ENCODE data around the gene HBZ.
"Not testable (repeated sequence)": the region's sequence is repeated elsewhere in the genome, so short reads cannot be mapped to it uniquely, and the experiment has no call there.

The HBZ gene

DNA sequence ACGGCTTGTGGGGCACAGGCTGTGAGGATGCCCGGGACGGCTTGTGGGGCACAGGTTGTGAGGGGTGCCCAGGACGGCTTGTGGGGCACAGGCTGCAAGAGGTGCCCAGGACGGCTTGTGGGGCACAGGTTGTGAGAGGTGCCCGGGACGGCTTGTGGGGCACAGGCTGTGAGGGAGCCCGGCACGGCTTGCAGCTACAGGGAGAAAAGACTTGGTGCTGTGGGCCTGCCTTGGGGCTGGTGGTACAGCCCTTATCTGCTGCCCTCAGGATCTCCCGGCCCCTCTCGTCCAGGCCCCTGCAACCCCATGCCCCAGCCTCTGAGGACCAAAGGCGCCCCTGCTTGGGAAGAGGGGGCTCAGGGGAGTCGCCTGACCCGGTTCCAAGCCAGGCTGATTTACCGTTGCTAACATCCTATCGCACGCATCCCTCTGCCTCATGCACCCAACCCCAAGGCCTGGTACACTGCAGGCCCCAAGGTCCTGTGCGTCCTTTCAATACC is 8.3 kb downstream of the HBZ start:
- Histone ChIP-seq H3K27ac (ENCODE audit: low read length) (no peak overlapping the region), H3K4me1 (ENCODE audit: insufficient read depth, low read length) (no peaks in the 10 kb centered on the region), H4K20me1 (ENCODE audit: insufficient read depth, low read length) (no peaks in the 10 kb centered on the region), H3K27me3 (ENCODE audit: insufficient read depth, low read length, poor library complexity) (no peaks in the 10 kb centered on the region), H3K36me3 (ENCODE audit: insufficient read depth, low read length) (no peaks in the 10 kb centered on the region), H3K9ac (ENCODE audit: low read depth, low read length) (no peak overlapping the region), H3K79me2 (ENCODE audit: insufficient read depth, low read length) (no peaks in the 10 kb centered on the region), H2AFZ (ENCODE audit: low read depth, low read length) (no peak overlapping the region), H3K9me3 (ENCODE audit: insufficient read depth, low read length, severe bottlenecking) (no peaks in the 10 kb centered on the region), H3K4me3 (ENCODE audit: low read depth in 1 of 2, low read length in 2 of 2) (no peak overlapping the region), H3K4me2 (ENCODE audit: insufficient read depth, low read length) (no peak overlapping the region)
- TF ChIP-seq EZH2 (IDR thresholded peaks at IDR 0.05; ENCODE audit: borderline replicate concordance, low read depth, low read length, severe bottlenecking): no peak
- TF ChIP-seq, protein P1, sequence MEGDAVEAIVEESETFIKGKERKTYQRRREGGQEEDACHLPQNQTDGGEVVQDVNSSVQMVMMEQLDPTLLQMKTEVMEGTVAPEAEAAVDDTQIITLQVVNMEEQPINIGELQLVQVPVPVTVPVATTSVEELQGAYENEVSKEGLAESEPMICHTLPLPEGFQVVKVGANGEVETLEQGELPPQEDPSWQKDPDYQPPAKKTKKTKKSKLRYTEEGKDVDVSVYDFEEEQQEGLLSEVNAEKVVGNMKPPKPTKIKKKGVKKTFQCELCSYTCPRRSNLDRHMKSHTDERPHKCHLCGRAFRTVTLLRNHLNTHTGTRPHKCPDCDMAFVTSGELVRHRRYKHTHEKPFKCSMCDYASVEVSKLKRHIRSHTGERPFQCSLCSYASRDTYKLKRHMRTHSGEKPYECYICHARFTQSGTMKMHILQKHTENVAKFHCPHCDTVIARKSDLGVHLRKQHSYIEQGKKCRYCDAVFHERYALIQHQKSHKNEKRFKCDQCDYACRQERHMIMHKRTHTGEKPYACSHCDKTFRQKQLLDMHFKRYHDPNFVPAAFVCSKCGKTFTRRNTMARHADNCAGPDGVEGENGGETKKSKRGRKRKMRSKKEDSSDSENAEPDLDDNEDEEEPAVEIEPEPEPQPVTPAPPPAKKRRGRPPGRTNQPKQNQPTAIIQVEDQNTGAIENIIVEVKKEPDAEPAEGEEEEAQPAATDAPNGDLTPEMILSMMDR (IDR thresholded peaks at IDR 0.05; ENCODE audit: borderline replicate concordance, extremely low read depth, low read length, poor library complexity, severe bottlenecking): no peak
- DNase-seq: no peak
- ATAC-seq (ENCODE audit: insufficient read depth, low read depth): no peak

DNA sequence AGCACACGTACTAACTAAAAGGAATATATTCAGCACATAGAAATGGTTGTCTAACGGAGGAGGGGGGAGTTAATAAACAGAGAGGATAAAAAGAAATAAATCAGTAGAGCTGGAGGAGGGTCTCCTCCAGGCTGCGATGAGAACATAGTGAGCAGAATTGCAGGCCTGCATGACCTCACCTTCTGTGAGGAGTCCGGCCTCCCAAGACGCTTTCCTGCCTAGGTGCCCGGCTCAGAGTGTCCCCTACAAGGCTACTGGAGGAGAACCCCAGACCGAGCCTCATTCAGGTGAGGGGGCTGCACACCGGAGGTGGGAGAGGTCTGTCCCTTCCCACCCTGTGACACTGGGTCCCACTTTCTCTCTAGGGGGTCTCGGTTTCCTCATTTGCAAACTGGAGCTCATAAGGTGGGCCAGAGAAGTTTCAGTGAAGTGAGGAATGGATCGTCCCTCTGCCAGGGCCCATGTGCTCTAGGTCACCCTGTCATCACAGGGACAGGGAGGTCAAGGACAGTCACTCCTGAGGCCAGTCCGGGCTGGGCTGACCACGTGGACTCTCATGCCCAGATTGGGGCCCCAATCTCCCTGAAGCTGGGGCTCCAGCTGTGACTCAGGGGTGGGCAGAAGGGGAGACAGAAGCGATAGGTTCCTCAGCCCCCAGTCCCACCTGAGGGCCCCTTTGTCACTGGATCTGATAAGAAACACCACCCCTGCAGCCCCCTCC is 10.0 kb downstream of the HBZ start:
- no peaks in the 10 kb centered on the region for H3K79me2 ChIP-seq (ENCODE audit: insufficient read depth, low read length)
- no peaks in the 10 kb centered on the region for H3K27me3 ChIP-seq (ENCODE audit: insufficient read depth, low read length, poor library complexity)
- no peak overlapping the region for H3K4me3 ChIP-seq (ENCODE audit: low read depth in 1 of 2, low read length in 2 of 2)
- no peak overlapping the region for H3K9ac ChIP-seq (ENCODE audit: low read depth, low read length)
- no peaks in the 10 kb centered on the region for H4K20me1 ChIP-seq (ENCODE audit: insufficient read depth, low read length)
- no peaks in the 10 kb centered on the region for H3K4me1 ChIP-seq (ENCODE audit: insufficient read depth, low read length)
- no peak overlapping the region for H3K4me2 ChIP-seq (ENCODE audit: insufficient read depth, low read length)
- no peak for DNase-seq
- H3K27ac ChIP-seq (ENCODE audit: low read length): no peak overlapping the region
- no peaks in the 10 kb centered on the region for H3K36me3 ChIP-seq (ENCODE audit: insufficient read depth, low read length)
- TF ChIP-seq EZH2 (IDR thresholded peaks at IDR 0.05; ENCODE audit: borderline replicate concordance, low read depth, low read length, severe bottlenecking): no peak
- TF ChIP-seq, protein P1 (IDR thresholded peaks at IDR 0.05; ENCODE audit: borderline replicate concordance, extremely low read depth, low read length, poor library complexity, severe bottlenecking): no peak
- ATAC-seq (ENCODE audit: insufficient read depth, low read depth): no peak
- H2AFZ ChIP-seq (ENCODE audit: low read depth, low read length): no peak overlapping the region
- no peaks in the 10 kb centered on the region for H3K9me3 ChIP-seq (ENCODE audit: insufficient read depth, low read length, severe bottlenecking)

DNA sequence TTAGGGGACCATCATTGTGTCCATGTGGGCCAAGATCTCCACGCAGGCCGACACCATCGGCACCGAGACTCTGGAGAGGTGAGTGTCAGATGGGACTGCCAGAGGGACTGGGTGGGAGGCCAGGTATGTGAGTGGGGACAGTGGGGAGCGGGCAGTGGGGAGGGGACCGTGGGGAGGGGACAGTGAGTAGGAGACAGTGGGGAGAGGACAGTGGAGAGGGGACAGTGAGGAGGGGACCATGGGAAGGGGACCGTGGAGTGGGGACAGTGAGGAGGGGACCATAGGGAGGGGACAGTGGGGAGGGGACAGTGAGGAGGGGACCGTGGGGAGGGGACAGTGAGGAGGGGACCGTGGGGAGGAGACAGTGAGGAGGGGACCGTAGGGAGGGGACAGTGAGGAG is 10.7 kb downstream of the HBZ start:
- not testable (repeated sequence) for H3K27ac ChIP-seq (ENCODE audit: low read length); H4K20me1 ChIP-seq (ENCODE audit: insufficient read depth, low read length); H3K27me3 ChIP-seq (ENCODE audit: insufficient read depth, low read length, poor library complexity); H2AFZ ChIP-seq (ENCODE audit: low read depth, low read length); H3K36me3 ChIP-seq (ENCODE audit: insufficient read depth, low read length); DNase-seq; H3K4me2 ChIP-seq (ENCODE audit: insufficient read depth, low read length); H3K9me3 ChIP-seq (ENCODE audit: insufficient read depth, low read length, severe bottlenecking); H3K9ac ChIP-seq (ENCODE audit: low read depth, low read length); H3K4me3 ChIP-seq (ENCODE audit: low read depth in 1 of 2, low read length in 2 of 2); H3K4me1 ChIP-seq (ENCODE audit: insufficient read depth, low read length); H3K79me2 ChIP-seq (ENCODE audit: insufficient read depth, low read length); ATAC-seq (ENCODE audit: insufficient read depth, low read depth)

DNA sequence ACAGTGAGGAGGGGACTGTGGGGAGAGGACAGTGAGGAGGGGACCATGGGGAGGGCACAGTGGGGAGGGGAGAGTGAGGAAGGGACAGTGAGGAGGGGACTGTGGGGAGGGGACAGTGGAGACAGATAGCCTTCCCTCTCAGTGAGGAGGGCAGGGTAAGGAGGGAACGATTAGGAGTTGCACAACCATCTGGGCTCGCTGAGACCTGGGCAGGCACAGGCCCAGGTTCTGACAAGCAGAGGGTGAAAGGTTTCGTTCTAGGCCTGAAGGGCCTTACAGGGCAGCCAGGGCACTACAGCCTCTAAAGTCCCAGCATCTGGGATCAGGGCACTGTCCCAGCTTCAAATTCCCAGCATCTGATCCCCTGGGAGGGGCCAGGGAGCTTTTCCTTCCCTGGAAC is 11.3 kb downstream of the HBZ start:
- H3K79me2 ChIP-seq (ENCODE audit: insufficient read depth, low read length); H3K27ac ChIP-seq (ENCODE audit: low read length); DNase-seq; H3K9ac ChIP-seq (ENCODE audit: low read depth, low read length); H2AFZ ChIP-seq (ENCODE audit: low read depth, low read length); H3K36me3 ChIP-seq (ENCODE audit: insufficient read depth, low read length); H3K4me1 ChIP-seq (ENCODE audit: insufficient read depth, low read length); H3K9me3 ChIP-seq (ENCODE audit: insufficient read depth, low read length, severe bottlenecking); H4K20me1 ChIP-seq (ENCODE audit: insufficient read depth, low read length); H3K4me3 ChIP-seq (ENCODE audit: low read depth in 1 of 2, low read length in 2 of 2); H3K27me3 ChIP-seq (ENCODE audit: insufficient read depth, low read length, poor library complexity); ATAC-seq (ENCODE audit: insufficient read depth, low read depth); H3K4me2 ChIP-seq (ENCODE audit: insufficient read depth, low read length): not testable (repeated sequence)

DNA sequence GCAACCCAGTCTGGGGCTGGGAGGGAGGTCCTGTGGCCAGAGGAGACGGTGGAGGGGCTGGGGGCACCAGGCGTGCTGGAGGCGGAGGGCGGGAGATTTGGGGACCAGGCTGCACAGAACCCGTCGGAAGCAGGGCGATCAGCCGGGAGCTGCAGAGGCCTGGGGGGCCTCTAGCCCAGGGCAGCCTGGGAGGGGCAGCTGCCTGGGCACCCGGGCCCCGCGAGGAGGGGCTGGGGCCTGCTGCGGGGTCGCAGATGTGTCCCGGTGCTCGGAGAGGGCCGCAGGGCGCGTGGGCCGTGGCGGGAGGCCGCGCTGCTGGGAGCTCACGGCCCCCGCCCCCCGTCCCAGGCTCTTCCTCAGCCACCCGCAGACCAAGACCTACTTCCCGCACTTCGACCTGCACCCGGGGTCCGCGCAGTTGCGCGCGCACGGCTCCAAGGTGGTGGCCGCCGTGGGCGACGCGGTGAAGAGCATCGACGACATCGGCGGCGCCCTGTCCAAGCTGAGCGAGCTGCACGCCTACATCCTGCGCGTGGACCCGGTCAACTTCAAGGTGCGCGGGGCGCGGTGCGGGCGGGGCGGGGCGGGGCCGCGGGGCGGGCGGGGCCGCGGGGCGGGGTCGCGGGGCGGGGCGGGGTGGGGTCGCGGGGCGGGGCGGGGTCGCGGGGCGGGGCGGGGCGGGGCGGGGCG is 11.8 kb downstream of the HBZ start:
- H3K4me3 ChIP-seq (ENCODE audit: low read depth in 1 of 2, low read length in 2 of 2); H2AFZ ChIP-seq (ENCODE audit: low read depth, low read length); DNase-seq; H3K36me3 ChIP-seq (ENCODE audit: insufficient read depth, low read length); H3K9me3 ChIP-seq (ENCODE audit: insufficient read depth, low read length, severe bottlenecking); H3K27me3 ChIP-seq (ENCODE audit: insufficient read depth, low read length, poor library complexity); H3K79me2 ChIP-seq (ENCODE audit: insufficient read depth, low read length); H3K27ac ChIP-seq (ENCODE audit: low read length); H4K20me1 ChIP-seq (ENCODE audit: insufficient read depth, low read length); H3K9ac ChIP-seq (ENCODE audit: low read depth, low read length); ATAC-seq (ENCODE audit: insufficient read depth, low read depth); H3K4me2 ChIP-seq (ENCODE audit: insufficient read depth, low read length); H3K4me1 ChIP-seq (ENCODE audit: insufficient read depth, low read length): not testable (repeated sequence)
